Right atrium auricular region (tissue), 2 donors: Measurements from ENCODE around the gene FBXO44. TPM values are rescaled to one million over a fixed set of nuclear protein-coding genes. Genes with fewer than 3 reads are reported as not detected.
A peak's percentile ranks its signal among the peaks of the same experiment; 100 is the strongest.

Source experiments
- DNase-seq: peaks from one replicate; pipeline ENCODE4 v3.0.0-alpha.2; 2019; ENCODE audit warnings: low spot score
- H3K27ac ChIP-seq, 2 donors: fragments of 200-600 bp; sonication (generic); 1 replicate in 1 of 2; 2 replicates in 1 of 2; pipeline ENCODE4 v1.5.1; 2016 to 2019
- H3K27me3 ChIP-seq, 2 donors: fragments of 200-600 bp; sonication (generic); one replicate each; pipeline versions ENCODE4 v1.5.1 to v1.6.0; 2017 to 2019
- H3K36me3 ChIP-seq: fragments of 200-600 bp; sonication (generic); one replicate; pipeline ENCODE4 v1.5.1; 2016
- H3K4me1 ChIP-seq, 2 donors: fragments of 200-600 bp; sonication (generic); one replicate each; pipeline versions ENCODE4 v1.5.1 to v1.6.0; 2017 to 2019
- H3K4me3 ChIP-seq, 2 donors: fragments of 200-600 bp; sonication (generic); 1 replicate in 1 of 2; 2 replicates in 1 of 2; pipeline ENCODE4 v1.5.1; 2017 to 2019; ENCODE audit warnings: mild to moderate bottlenecking in 1 of 2, moderate library complexity in 1 of 2
- H3K9me3 ChIP-seq, 2 donors: fragments of 200-600 bp; sonication (generic); one replicate each; pipeline ENCODE4 v1.5.1; 2019
- total RNA-seq, 2 donors: library from RNA; depleted of rRNA; stranded (reverse); fragments of >200 nt; gene quantifications; one replicate each; pipeline ENCODE4 v1.1.0, GENCODE V29; 2016
- TF ChIP-seq, protein P1 (sequence below), 2 donors: fragments of 200-600 bp; sonication (generic); IDR thresholded peaks; one replicate each; pipeline ENCODE4 v1.5.1; 2019; ENCODE audit warnings: antibody characterized with exemption in 2 of 2

Gene FBXO44
- total RNA-seq, 2 donors from 2014 or later, result 15.5 to 20.5 TPM

- no peak for DNase-seq
- H3K27ac ChIP-seq, result peak overlapping the region; percentile 84
- peak overlapping the region; percentile 73 to 91 for H3K4me3 ChIP-seq
- TF ChIP-seq, protein P1, sequence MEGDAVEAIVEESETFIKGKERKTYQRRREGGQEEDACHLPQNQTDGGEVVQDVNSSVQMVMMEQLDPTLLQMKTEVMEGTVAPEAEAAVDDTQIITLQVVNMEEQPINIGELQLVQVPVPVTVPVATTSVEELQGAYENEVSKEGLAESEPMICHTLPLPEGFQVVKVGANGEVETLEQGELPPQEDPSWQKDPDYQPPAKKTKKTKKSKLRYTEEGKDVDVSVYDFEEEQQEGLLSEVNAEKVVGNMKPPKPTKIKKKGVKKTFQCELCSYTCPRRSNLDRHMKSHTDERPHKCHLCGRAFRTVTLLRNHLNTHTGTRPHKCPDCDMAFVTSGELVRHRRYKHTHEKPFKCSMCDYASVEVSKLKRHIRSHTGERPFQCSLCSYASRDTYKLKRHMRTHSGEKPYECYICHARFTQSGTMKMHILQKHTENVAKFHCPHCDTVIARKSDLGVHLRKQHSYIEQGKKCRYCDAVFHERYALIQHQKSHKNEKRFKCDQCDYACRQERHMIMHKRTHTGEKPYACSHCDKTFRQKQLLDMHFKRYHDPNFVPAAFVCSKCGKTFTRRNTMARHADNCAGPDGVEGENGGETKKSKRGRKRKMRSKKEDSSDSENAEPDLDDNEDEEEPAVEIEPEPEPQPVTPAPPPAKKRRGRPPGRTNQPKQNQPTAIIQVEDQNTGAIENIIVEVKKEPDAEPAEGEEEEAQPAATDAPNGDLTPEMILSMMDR (IDR thresholded peaks at IDR 0.05), result no peak
- no peaks in the 10 kb centered on the region for H3K9me3 ChIP-seq
- H3K4me1 ChIP-seq, result peaks cover 0 to 13% of the 10 kb centered on the region in 2 donors
- no peaks in the 10 kb centered on the region for H3K27me3 ChIP-seq
- peaks cover 8% of the 10 kb centered on the region for H3K36me3 ChIP-seq
These were observed 25.8 kb downstream of the FBXO44 start for GRCh38 chr1:11680270-11681070.

GRCh38 chr1:11681071-11681771 lies 26.5 kb downstream of the FBXO44 start, which contains the start of gene MAD2L2:
MAD2L2 (minus strand) TSS chr1:11681148; CDS start chr1:11680601, 547 bp downstream.
- DNase-seq, result peak; percentile 69
- Histone ChIP-seq H3K36me3 (peaks cover 6% of the 10 kb centered on the region), H3K4me1 (peaks cover 0 to 13% of the 10 kb centered on the region in 2 donors), H3K27me3 (no peaks in the 10 kb centered on the region), H3K9me3 (no peaks in the 10 kb centered on the region), H3K4me3 (peak within 1 kb of the TSS; percentile 73 to 91), H3K27ac (peak within 1 kb of the TSS; percentile 84)
- TF ChIP-seq, protein P1 (IDR thresholded peaks at IDR 0.05), result peak in 1 of 2 donors; percentile 28

DNA sequence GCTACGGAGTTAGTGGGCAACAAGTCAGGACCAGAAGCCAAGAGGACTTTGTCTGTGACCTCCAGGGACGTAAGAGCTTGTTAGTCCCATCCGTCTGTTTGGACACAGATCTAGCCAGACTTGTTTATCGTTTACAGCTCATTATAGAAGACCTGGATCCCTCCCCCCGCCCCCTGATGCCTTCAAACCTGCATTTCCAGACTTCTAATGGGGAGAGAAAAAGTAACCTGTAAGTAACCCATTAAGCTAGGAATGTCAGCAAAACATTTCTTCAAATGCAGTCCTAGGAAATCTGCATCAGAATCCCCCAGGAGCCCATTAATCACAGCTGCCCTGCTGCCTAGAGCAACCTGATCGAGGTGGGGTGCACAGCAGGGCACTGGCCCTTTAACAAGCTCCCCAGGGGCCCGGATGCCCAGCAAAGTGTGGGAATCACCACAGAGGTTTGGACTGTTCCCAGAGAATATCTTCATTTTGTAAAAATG lies 27.7 kb downstream of the FBXO44 start:
- H3K36me3 ChIP-seq, result no peaks in the 10 kb centered on the region
- TF ChIP-seq, protein P1 (IDR thresholded peaks at IDR 0.05), result no peak
- H3K9me3 ChIP-seq, result no peaks in the 10 kb centered on the region
- no peaks in the 10 kb centered on the region for H3K27me3 ChIP-seq
- H3K4me1 ChIP-seq, result peaks cover 0 to 13% of the 10 kb centered on the region in 2 donors
- H3K4me3 ChIP-seq, result no peak overlapping the region
- no peak overlapping the region for H3K27ac ChIP-seq
- DNase-seq, result no peak

DNA sequence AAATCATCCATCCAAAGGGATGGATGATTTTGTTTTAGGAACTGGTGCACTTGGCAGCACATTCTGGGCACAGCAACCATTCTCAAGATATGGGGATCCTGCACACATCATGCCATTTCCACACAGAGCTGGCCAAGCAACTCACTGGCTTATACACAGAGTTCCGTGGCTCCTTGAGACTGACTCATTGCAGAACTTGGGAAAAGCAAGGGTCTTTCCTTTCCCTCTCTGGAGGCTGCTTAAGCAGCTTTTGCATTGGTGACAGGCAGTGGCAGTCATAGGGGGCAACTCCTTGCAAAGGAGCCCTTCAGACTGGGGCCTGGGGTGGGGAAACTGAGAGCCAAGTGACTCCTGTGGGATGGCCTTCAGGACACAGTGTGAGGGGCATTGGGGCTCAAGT lies 28.1 kb downstream of the FBXO44 start:
- Histone ChIP-seq H3K4me1 (peaks cover 0 to 13% of the 10 kb centered on the region in 2 donors), H3K27ac (no peak overlapping the region), H3K9me3 (no peaks in the 10 kb centered on the region), H3K4me3 (no peak overlapping the region), H3K36me3 (no peaks in the 10 kb centered on the region), H3K27me3 (no peaks in the 10 kb centered on the region)
- no peak for DNase-seq
- TF ChIP-seq, protein P1 (IDR thresholded peaks at IDR 0.05), result no peak

DNA sequence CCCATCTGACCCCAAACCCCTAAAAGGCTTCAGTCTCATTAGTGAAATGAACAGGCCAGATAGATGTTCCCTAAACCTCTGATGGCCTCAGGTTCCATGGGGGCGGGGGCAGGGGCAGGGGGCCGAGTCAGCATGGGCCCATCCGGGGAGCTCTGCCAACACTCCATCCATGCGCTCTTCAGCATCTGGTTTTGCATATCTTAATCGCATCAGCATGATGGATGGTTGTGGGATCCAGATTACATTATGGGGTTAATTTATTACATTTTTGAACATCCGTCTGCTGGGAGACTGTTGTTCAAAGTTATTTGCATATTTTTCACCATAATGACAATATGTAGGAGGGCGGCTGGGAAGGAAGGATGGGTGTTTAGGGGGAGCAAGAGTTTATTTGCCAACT lies 29.4 kb downstream of the FBXO44 start:
- H3K4me1 ChIP-seq, result peaks cover 0 to 13% of the 10 kb centered on the region in 2 donors
- DNase-seq, result no peak
- TF ChIP-seq, protein P1 (IDR thresholded peaks at IDR 0.05), result no peak
- no peaks in the 10 kb centered on the region for H3K27me3 ChIP-seq
- no peak overlapping the region for H3K4me3 ChIP-seq
- no peaks in the 10 kb centered on the region for H3K36me3 ChIP-seq
- H3K27ac ChIP-seq, result no peak overlapping the region
- H3K9me3 ChIP-seq, result no peaks in the 10 kb centered on the region
